Liver (tissue), 9 donors: Measurements from ENCODE around the gene HMOX2. TPM values are rescaled to one million over a fixed set of nuclear protein-coding genes. Genes with fewer than 3 reads are reported as not detected.

Experiments
- DNase-seq: peaks from one replicate; pipeline ENCODE4 v3.0.0-alpha.2; 2017; ENCODE audit warnings: low spot score
- H3K27ac ChIP-seq, 2 donors: one replicate each; pipeline ENCODE4 v1.7.0; 2013; ENCODE audit warnings: inconsistent platforms in 2 of 2, low read length in 2 of 2, control low read depth in 1 of 2, low read depth in 1 of 2, mild to moderate bottlenecking in 1 of 2
- H3K27me3 ChIP-seq, 4 donors: one replicate each; pipeline versions ENCODE4 v1.6.1 to v1.7.0; 2013; ENCODE audit warnings: low read length in 3 of 4, inconsistent platforms in 1 of 4, mild to moderate bottlenecking in 1 of 4, moderate library complexity in 1 of 4; ENCODE audit not compliant: control insufficient read depth in 4 of 4, insufficient read depth in 4 of 4
- H3K36me3 ChIP-seq, 4 donors: one replicate each; pipeline versions ENCODE4 v1.6.1 to v1.7.0; 2013; ENCODE audit warnings: low read length in 3 of 4, mild to moderate bottlenecking in 3 of 4, low read depth in 1 of 4, moderate library complexity in 1 of 4; ENCODE audit not compliant: control insufficient read depth in 4 of 4, insufficient read depth in 3 of 4
- H3K4me1 ChIP-seq, 4 donors: one replicate each; pipeline versions ENCODE4 v1.6.1 to v1.7.0; 2013; ENCODE audit warnings: low read length in 3 of 4, mild to moderate bottlenecking in 3 of 4, moderate library complexity in 1 of 4; ENCODE audit not compliant: control insufficient read depth in 4 of 4, insufficient read depth in 4 of 4
- H3K4me3 ChIP-seq, 3 donors: one replicate each; pipeline versions ENCODE4 v1.6.1 to v1.7.0; 2013; ENCODE audit warnings: low read length in 3 of 3, control low read depth in 1 of 3, low read depth in 1 of 3, mild to moderate bottlenecking in 1 of 3
- H3K9ac ChIP-seq, 2 donors: one replicate each; pipeline ENCODE4 v1.7.0; 2013; ENCODE audit warnings: low read length in 2 of 2, mild to moderate bottlenecking in 2 of 2, moderate library complexity in 2 of 2, control low read depth in 1 of 2, low read depth in 1 of 2
- H3K9me3 ChIP-seq, 4 donors: one replicate each; pipeline versions ENCODE4 v1.6.1 to v1.7.0; 2013; ENCODE audit warnings: low read length in 3 of 4; ENCODE audit not compliant: control insufficient read depth in 4 of 4
- ATF3 ChIP-seq: IDR thresholded peaks from 2 replicates; pipeline ENCODE4 v1.6.1; 2016; ENCODE audit warnings: antibody characterized with exemption
- CTCF ChIP-seq: fragments of 150-350 bp; IDR thresholded peaks from 2 replicates; pipeline ENCODE4 v1.5.1; 2017; ENCODE audit warnings: improper control_type of control experiment, low read depth, low read length; ENCODE audit not compliant: missing input control
- EGR1 ChIP-seq, 2 donors: IDR thresholded peaks; 2 replicates each; pipeline ENCODE4 v1.6.1; 2016 to 2018; ENCODE audit warnings: antibody characterized with exemption in 2 of 2, low read depth in 2 of 2
- FOXA1 ChIP-seq: IDR thresholded peaks from 2 replicates; pipeline ENCODE4 v1.6.1; 2016; ENCODE audit warnings: antibody characterized with exemption
- FOXA2 ChIP-seq: IDR thresholded peaks from 2 replicates; pipeline ENCODE4 v1.6.1; 2016; ENCODE audit warnings: antibody characterized with exemption
- GABPA ChIP-seq, 2 donors: IDR thresholded peaks in 1 of 2; conservative IDR thresholded peaks in 1 of 2; 2 replicates each; pipeline ENCODE4 v1.6.1; 2016; ENCODE audit warnings: antibody characterized with exemption in 2 of 2, mild to moderate bottlenecking in 1 of 2, moderate library complexity in 1 of 2
- HNF4A ChIP-seq, 2 donors: conservative IDR thresholded peaks; 2 replicates each; pipeline ENCODE4 v1.6.1; 2016; ENCODE audit warnings: antibody characterized with exemption in 2 of 2, mild to moderate bottlenecking in 2 of 2
- HNF4G ChIP-seq: IDR thresholded peaks from 2 replicates; pipeline ENCODE4 v1.6.1; 2016; ENCODE audit warnings: antibody characterized with exemption
- JUND ChIP-seq, 2 donors: IDR thresholded peaks; 2 replicates each; pipeline ENCODE4 v1.6.1; 2016; ENCODE audit warnings: antibody characterized with exemption in 2 of 2
- MAX ChIP-seq: IDR thresholded peaks from 2 replicates; pipeline ENCODE4 v1.6.1; 2016; ENCODE audit warnings: antibody characterized with exemption
- NR2F2 ChIP-seq: IDR thresholded peaks from 2 replicates; pipeline ENCODE4 v1.6.1; 2016; ENCODE audit warnings: antibody characterized with exemption
- RAD21 ChIP-seq, 2 donors: IDR thresholded peaks; 2 replicates each; pipeline ENCODE4 v1.6.1; 2016; ENCODE audit warnings: antibody characterized with exemption in 2 of 2, mild to moderate bottlenecking in 2 of 2
- REST ChIP-seq: IDR thresholded peaks from 2 replicates; pipeline ENCODE4 v1.6.1; 2016; ENCODE audit warnings: antibody characterized with exemption, mild to moderate bottlenecking
- RXRA ChIP-seq, 2 donors: IDR thresholded peaks; 2 replicates each; pipeline ENCODE4 v1.6.1; 2017 to 2018; ENCODE audit warnings: antibody characterized with exemption in 2 of 2, mild to moderate bottlenecking in 1 of 2
- SP1 ChIP-seq: IDR thresholded peaks from 2 replicates; pipeline ENCODE4 v1.6.1; 2018; ENCODE audit warnings: antibody characterized with exemption, mild to moderate bottlenecking
- TAF1 ChIP-seq: conservative IDR thresholded peaks from 2 replicates; pipeline ENCODE4 v1.6.1; 2016; ENCODE audit warnings: antibody characterized with exemption, mild to moderate bottlenecking
- YY1 ChIP-seq: IDR thresholded peaks from 2 replicates; pipeline ENCODE4 v1.6.1; 2016; ENCODE audit warnings: antibody characterized with exemption, mild to moderate bottlenecking
- ZBTB33 ChIP-seq: IDR thresholded peaks from 2 replicates; pipeline ENCODE4 v1.6.1; 2016; ENCODE audit warnings: antibody characterized with exemption
- WGBS: extraction: QIAGEN DNeasy Blood & Tissue Kit; methylation state at CpG from one replicate; pipeline ENCODE4 v1.1.7; 2013; 5-methylcytosine and 5-hydroxymethylcytosine counted together
- polyA plus RNA-seq, 2 donors: library from polyadenylated mRNA; stranded (reverse) in 1 of 2; unstranded in 1 of 2; fragments of 200-250 nt in 1 of 2; fragments of >200 nt in 1 of 2; fragmentation: Nextera tagmentation in 1 of 2; extraction: Ambion mirVana in 1 of 2; gene quantifications; one replicate each; pipeline versions ENCODE4 v1.2.1 to v1.2.3, GENCODE V29; 2013 to 2015
- total RNA-seq, 2 donors: library from RNA; depleted of rRNA; stranded (reverse); fragments of >200 nt; gene quantifications; one replicate each; pipeline ENCODE4 v1.2.3, GENCODE V29; 2014
- donor health status: healthy.
- donor health status: healthy.
- donor health status: healthy.
- donor health status: healthy.
- donor health status: healthy.

Gene HMOX2
- total and polyA plus RNA-seq, 4 donors, result 11.4 to 81.5 (median 61.5) TPM

- Histone ChIP-seq H3K9ac (no peak overlapping the region), H3K9me3 (no peaks in the 10 kb centered on the region), H3K4me3 (no peak overlapping the region), H3K36me3 (no peaks in the 10 kb centered on the region), H3K27me3 (no peaks in the 10 kb centered on the region), H3K4me1 (no peaks in the 10 kb centered on the region), H3K27ac (no peak overlapping the region)
- DNase-seq, result no peak
- WGBS, result 45% methylated on average over 13 of the region's 13 CpGs
- no peak for TF ChIP-seq EGR1 (IDR thresholded peaks at IDR 0.05; ENCODE audit: low read depth in 2 of 2)
- TF ChIP-seq TAF1, result no peak
- no peak for TF ChIP-seq GABPA (IDR thresholded peaks at IDR 0.05 in 1 of 2, conservative IDR thresholded peaks at IDR 0.05 in 1 of 2)
- no peak for TF ChIP-seq CTCF
- TF ChIP-seq MAX, result no peak
- TF ChIP-seq ZBTB33, result no peak
- TF ChIP-seq FOXA1, result no peak
- no peak for TF ChIP-seq NR2F2
- TF ChIP-seq HNF4G, result no peak
- no peak for TF ChIP-seq REST
- no peak for TF ChIP-seq YY1
- no peak for TF ChIP-seq HNF4A (conservative IDR thresholded peaks at IDR 0.05)
- no peak for TF ChIP-seq SP1
- TF ChIP-seq RAD21 (IDR thresholded peaks at IDR 0.05), result no peak
- TF ChIP-seq FOXA2, result no peak
- TF ChIP-seq RXRA (IDR thresholded peaks at IDR 0.05), result no peak
- no peak for TF ChIP-seq ATF3
- TF ChIP-seq JUND (IDR thresholded peaks at IDR 0.05), result no peak
Measured at GRCh38 chr16:4548124-4548523, 71.9 kb downstream of the HMOX2 start.
